Ovary (tissue), 9 donors: ENCODE results near the gene OTUD4. TPM values are rescaled to one million over a fixed set of nuclear protein-coding genes. Genes with fewer than 3 reads are reported as not detected.

Experiments
- DNase-seq, 5 donors: peaks; one replicate each; pipeline ENCODE4 v3.0.0-alpha.2; 2019 to 2020
- H3K27ac ChIP-seq, 2 donors: fragments of 200-600 bp; one replicate each; pipeline versions ENCODE4 v1.5.1 to v1.8.0; 2019 to 2022
- H3K27me3 ChIP-seq: fragments of 200-600 bp; one replicate; pipeline ENCODE4 v1.8.0; 2022
- H3K36me3 ChIP-seq: fragments of 200-600 bp; sonication (generic); one replicate; pipeline ENCODE4 v1.5.1; 2019
- H3K4me1 ChIP-seq: one replicate; pipeline ENCODE4 v1.8.1; 2013; ENCODE audit warnings: mild to moderate bottlenecking, moderate library complexity; ENCODE audit not compliant: insufficient read depth
- H3K4me3 ChIP-seq: fragments of 200-600 bp; sonication (generic); one replicate; pipeline ENCODE4 v1.5.1; 2017
- H3K9me3 ChIP-seq, 2 donors: fragments of 200-600 bp in 1 of 2; sonication (generic) in 1 of 2; one replicate each; pipeline versions ENCODE4 v1.5.1 to v1.8.1; 2013 to 2019; ENCODE audit warnings: mild to moderate bottlenecking in 1 of 2, moderate library complexity in 1 of 2
- EP300 ChIP-seq: sonication (generic); formaldehyde crosslinking; IDR thresholded peaks from one replicate; pipeline ENCODE4 v1.6.1; 2017; ENCODE audit warnings: antibody characterized with exemption
- POLR2A ChIP-seq: fragments of 450-650 bp; IDR thresholded peaks from one replicate; pipeline ENCODE4 v1.6.1; 2017; ENCODE audit warnings: antibody characterized with exemption, mild to moderate bottlenecking, moderate library complexity
- WGBS, 3 donors: extraction: QIAGEN DNeasy Blood & Tissue Kit in 1 of 3; methylation state at CpG; one replicate each; pipeline versions ENCODE4 v1.1.5 to v1.1.7; 2013 to 2017; 5-methylcytosine and 5-hydroxymethylcytosine counted together
- intact Hi-C, 4 donors: fragments of 100-400 bp; cut with DNase I; formaldehyde crosslinking; loops; one replicate each; pipeline versions ENCODE4 v1.11.0 to v1.15.1; 2022 to 2023
- polyA plus RNA-seq, 2 donors: library from polyadenylated mRNA; stranded (reverse); fragments of 200-250 nt in 1 of 2; fragments of 350-450 nt in 1 of 2; fragmentation: Illumina TruSeq in 1 of 2; extraction: RNeasy Lipid Tissue Mini Kit (QIAGEN cat#74804) in 1 of 2; gene quantifications; one replicate each; pipeline ENCODE4 v1.2.3, GENCODE V29; 2013 to 2014
- total RNA-seq, 7 donors: library from RNA; depleted of rRNA in 2 of 7; stranded (reverse); fragments of >200 nt in 2 of 7; fragmentation: NEBNext Ultra II Directional in 3 of 7; extraction: Animal tissue kit (Norgen Biotek cat#: 25700) in 3 of 7; gene quantifications; one replicate each; pipeline versions ENCODE4 v1.1.0 to v1.2.4, GENCODE V29; 2016 to 2023
- TF ChIP-seq, protein P1 (sequence below), 3 donors: fragments of 450-650 bp in 2 of 3; fragments of 200-600 bp in 1 of 3; IDR thresholded peaks; one replicate each; pipeline versions ENCODE4 v1.5.1 to v1.8.0; 2016 to 2022; ENCODE audit warnings: antibody characterized with exemption in 3 of 3, mild to moderate bottlenecking in 1 of 3
- donor health status: DM: no; HTN: no; CAD: no; lungs with moderate emphysema.
- donor health status: DM: no; HTN: no; CAD: no.
- donor health status: Bipolar disorder and iron deficiency.
- donor health status: DM: yes; HTN: yes; CAD: no.
- donor health status: DM: no; HTN: no; CAD: no.
- donor health status: DM: yes; HTN: yes; CAD: no.

Gene OTUD4
- total and polyA plus RNA-seq, 9 donors, result 10.8 to 37.1 (median 32.0) TPM

DNA sequence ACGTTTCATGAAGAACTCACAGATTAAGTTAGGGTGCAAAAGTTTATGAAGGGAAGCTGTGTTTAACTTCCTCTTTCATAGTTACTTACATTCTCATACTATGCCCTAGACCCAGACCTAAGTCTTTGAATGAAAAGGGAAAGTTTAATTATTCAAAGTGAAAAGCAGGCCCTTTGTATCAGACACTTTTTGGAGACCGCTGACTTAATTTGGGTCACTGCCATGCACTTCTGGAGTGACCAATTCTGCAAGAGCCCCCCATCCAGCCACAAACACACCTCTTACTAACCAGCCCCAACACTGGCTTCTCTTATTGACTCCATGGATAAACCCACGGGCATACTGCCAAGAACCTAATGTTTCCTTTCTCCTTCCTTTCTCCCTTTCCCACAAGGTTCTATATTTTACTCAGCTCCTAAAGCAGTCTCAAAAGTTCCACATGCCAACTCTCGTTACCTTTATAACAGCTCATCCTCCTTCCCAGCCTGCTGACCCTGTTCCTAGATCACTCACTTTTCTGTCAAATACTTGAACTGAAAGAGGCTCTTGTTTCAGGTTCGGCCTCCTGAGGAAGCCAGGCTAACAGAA lies 47.8 kb downstream of the OTUD4 start:
- Histone ChIP-seq H3K36me3 (no peaks in the 10 kb centered on the region), H3K4me1 (peaks cover 3% of the 10 kb centered on the region), H3K27me3 (no peaks in the 10 kb centered on the region), H3K27ac (no peak overlapping the region), H3K9me3 (no peaks in the 10 kb centered on the region), H3K4me3 (no peak overlapping the region)
- TF ChIP-seq, protein P1, sequence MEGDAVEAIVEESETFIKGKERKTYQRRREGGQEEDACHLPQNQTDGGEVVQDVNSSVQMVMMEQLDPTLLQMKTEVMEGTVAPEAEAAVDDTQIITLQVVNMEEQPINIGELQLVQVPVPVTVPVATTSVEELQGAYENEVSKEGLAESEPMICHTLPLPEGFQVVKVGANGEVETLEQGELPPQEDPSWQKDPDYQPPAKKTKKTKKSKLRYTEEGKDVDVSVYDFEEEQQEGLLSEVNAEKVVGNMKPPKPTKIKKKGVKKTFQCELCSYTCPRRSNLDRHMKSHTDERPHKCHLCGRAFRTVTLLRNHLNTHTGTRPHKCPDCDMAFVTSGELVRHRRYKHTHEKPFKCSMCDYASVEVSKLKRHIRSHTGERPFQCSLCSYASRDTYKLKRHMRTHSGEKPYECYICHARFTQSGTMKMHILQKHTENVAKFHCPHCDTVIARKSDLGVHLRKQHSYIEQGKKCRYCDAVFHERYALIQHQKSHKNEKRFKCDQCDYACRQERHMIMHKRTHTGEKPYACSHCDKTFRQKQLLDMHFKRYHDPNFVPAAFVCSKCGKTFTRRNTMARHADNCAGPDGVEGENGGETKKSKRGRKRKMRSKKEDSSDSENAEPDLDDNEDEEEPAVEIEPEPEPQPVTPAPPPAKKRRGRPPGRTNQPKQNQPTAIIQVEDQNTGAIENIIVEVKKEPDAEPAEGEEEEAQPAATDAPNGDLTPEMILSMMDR (IDR thresholded peaks at IDR 0.05), result no peak
- WGBS, 3 donors, result 52 to 62% (median 52%) methylated on average over 5 of the region's 5 CpGs
- intact Hi-C loops, result no loop called here
- DNase-seq, result no peak

DNA sequence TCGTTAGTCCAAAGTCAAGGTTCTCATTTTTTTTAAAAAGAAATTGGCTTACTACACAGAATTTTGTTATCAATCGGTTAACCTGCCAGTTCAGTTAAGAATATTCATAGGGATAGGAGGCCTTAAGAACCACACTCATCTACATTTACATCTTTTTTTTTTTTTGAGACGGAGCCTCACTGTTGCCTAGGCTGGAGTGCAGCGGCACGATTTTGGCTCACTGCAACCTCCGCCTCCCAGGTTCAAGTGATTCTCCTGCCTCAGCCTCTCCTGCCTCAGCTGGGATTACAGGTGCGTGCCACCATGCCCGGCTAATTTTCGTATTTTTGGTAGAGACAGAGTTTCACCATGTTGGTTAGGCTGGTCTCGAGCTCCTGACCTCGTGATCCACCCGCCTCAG lies 48.5 kb downstream of the OTUD4 start:
- Histone ChIP-seq H3K4me3 (no peak overlapping the region), H3K27ac (no peak overlapping the region), H3K36me3 (no peaks in the 10 kb centered on the region), H3K27me3 (no peaks in the 10 kb centered on the region), H3K4me1 (peaks cover 3% of the 10 kb centered on the region), H3K9me3 (no peaks in the 10 kb centered on the region)
- DNase-seq, result no peak
- TF ChIP-seq EP300 (no peak), POLR2A (no peak)
- TF ChIP-seq, protein P1 (IDR thresholded peaks at IDR 0.05), result no peak
- 88 to 90% (median 89%) methylated on average over 12 of the region's 12 CpGs for WGBS, 3 donors
- intact Hi-C loops, result no loop called here

DNA sequence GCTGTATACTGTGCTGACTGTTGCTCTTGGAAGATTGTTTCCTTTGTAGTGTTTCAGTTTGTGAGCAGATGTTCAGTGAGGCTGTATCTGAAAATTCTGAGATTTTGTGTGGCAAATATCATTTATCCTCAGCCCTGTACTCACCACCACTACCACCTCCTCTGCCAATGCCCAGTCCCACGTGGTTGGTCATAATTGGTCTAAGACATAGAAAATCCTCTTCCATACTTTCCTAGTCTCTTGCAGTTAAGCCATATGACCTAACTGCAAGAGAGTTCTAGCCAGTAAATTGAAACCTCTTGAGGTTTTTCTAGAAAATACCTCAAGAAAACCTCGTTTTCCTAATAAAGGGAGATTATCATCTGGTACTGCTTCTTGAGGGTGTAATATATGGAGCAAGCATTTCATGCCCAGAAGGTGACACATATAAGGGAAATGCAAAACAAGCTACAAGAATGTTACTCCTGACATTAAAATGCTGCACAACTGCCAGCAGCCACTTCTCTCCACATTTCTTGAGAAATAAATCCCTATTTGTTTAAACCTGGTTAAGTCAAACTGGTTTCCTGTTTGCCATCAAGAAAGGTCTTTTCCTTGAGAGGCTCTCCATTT lies 49.5 kb downstream of the OTUD4 start:
- no peak overlapping the region for H3K27ac ChIP-seq
- no peaks in the 10 kb centered on the region for H3K27me3 ChIP-seq
- intact Hi-C loops, result no loop called here
- 37 to 40% (median 37%) methylated on average over 2 of the region's 2 CpGs for WGBS, 3 donors
- no peak overlapping the region for H3K4me3 ChIP-seq
- H3K36me3 ChIP-seq, result no peaks in the 10 kb centered on the region
- peaks cover 3% of the 10 kb centered on the region for H3K4me1 ChIP-seq
- no peak for TF ChIP-seq EP300
- no peak for TF ChIP-seq POLR2A
- TF ChIP-seq, protein P1 (IDR thresholded peaks at IDR 0.05), result no peak
- H3K9me3 ChIP-seq, result no peaks in the 10 kb centered on the region
- DNase-seq, result no peak

DNA sequence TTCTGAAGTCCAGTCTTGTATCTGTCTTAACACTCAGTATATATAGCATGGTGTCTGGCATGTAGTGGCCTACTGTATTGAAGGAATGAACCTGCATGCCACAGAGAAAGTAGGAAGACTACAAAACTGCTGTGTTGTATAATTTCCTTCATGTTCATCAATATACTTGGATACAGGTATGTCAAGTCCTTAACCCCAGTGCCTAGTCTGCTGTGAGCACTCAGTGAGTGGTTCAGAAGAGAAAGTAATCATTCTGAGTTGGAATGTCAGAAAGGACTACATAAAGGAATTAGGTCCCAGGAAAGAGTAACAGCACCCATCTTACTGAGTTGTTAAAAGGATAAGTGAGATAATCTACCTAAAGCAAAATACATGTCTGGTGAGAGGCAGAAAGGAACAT lies 50.3 kb downstream of the OTUD4 start:
- H3K4me3 ChIP-seq, result no peak overlapping the region
- H3K4me1 ChIP-seq, result peaks cover 3% of the 10 kb centered on the region
- intact Hi-C loops, result no loop called here
- TF ChIP-seq, protein P1 (IDR thresholded peaks at IDR 0.05), result no peak
- no peak for TF ChIP-seq POLR2A
- TF ChIP-seq EP300, result no peak
- no peaks in the 10 kb centered on the region for H3K27me3 ChIP-seq
- no peak overlapping the region for H3K27ac ChIP-seq
- no peaks in the 10 kb centered on the region for H3K9me3 ChIP-seq
- no peaks in the 10 kb centered on the region for H3K36me3 ChIP-seq
- no peak for DNase-seq
